ENCODE data around the gene CDKAL1. TPM values are rescaled to one million over a fixed set of nuclear protein-coding genes. Genes with fewer than 3 reads are reported as not detected.

CDKAL1 gene
- total RNA-seq, 1 donor from 2014 or later: 9.1 TPM

GRCh38 chr6:20909621-20910020, 375.4 kb downstream of the CDKAL1 start:
- no peak for DNase-seq
- Histone ChIP-seq H3K36me3 (peaks cover 5% of the 10 kb centered on the region), H3K4me3 (no peak overlapping the region), H3K27ac (replicated peaks) (no peak overlapping the region), H3K27me3 (ENCODE audit: low read depth) (no peaks in the 10 kb centered on the region), H3K4me1 (no peaks in the 10 kb centered on the region), H3K9me3 (replicated peaks) (peaks cover 27% of the 10 kb centered on the region)
- no peak for TF ChIP-seq CTCF (IDR thresholded peaks at IDR 0.05; ENCODE audit: borderline replicate concordance)
- intact Hi-C loops (cut with micrococcal nuclease): no loop called here

GRCh38 chr6:20911712-20912111, 377.5 kb downstream of the CDKAL1 start:
- intact Hi-C loops (cut with micrococcal nuclease): no loop called here
- Histone ChIP-seq H3K36me3 (no peaks in the 10 kb centered on the region), H3K27me3 (ENCODE audit: low read depth) (no peaks in the 10 kb centered on the region), H3K9me3 (replicated peaks) (peaks cover 31% of the 10 kb centered on the region), H3K4me1 (no peaks in the 10 kb centered on the region), H3K27ac (replicated peaks) (no peak overlapping the region), H3K4me3 (no peak overlapping the region)
- no peak for TF ChIP-seq CTCF (IDR thresholded peaks at IDR 0.05; ENCODE audit: borderline replicate concordance)
- no peak for DNase-seq

GRCh38 chr6:20915156-20915555, 380.9 kb downstream of the CDKAL1 start:
- no peak for DNase-seq
- no peaks in the 10 kb centered on the region for H3K27me3 ChIP-seq (ENCODE audit: low read depth)
- TF ChIP-seq CTCF (IDR thresholded peaks at IDR 0.05; ENCODE audit: borderline replicate concordance): no peak
- H3K9me3 ChIP-seq (replicated peaks): peaks cover 31% of the 10 kb centered on the region
- H3K36me3 ChIP-seq: no peaks in the 10 kb centered on the region
- no peaks in the 10 kb centered on the region for H3K4me1 ChIP-seq
- H3K27ac ChIP-seq (replicated peaks): no peak overlapping the region
- intact Hi-C loops (cut with micrococcal nuclease): no loop called here
- H3K4me3 ChIP-seq: no peak overlapping the region

- Histone ChIP-seq H3K4me3 (no peak overlapping the region), H3K27me3 (ENCODE audit: low read depth) (no peaks in the 10 kb centered on the region), H3K4me1 (no peaks in the 10 kb centered on the region), H3K27ac (replicated peaks) (no peak overlapping the region), H3K36me3 (no peaks in the 10 kb centered on the region), H3K9me3 (replicated peaks) (peaks cover 31% of the 10 kb centered on the region)
- DNase-seq: no peak
- intact Hi-C loops (cut with micrococcal nuclease): no loop called here
- no peak for TF ChIP-seq CTCF (IDR thresholded peaks at IDR 0.05; ENCODE audit: borderline replicate concordance)
Observed at GRCh38 chr6:20915626-20916025, 381.4 kb downstream of the CDKAL1 start.

GRCh38 chr6:20916086-20916485, 381.8 kb downstream of the CDKAL1 start:
- Histone ChIP-seq H3K9me3 (replicated peaks) (peaks cover 31% of the 10 kb centered on the region), H3K4me1 (no peaks in the 10 kb centered on the region), H3K27me3 (ENCODE audit: low read depth) (no peaks in the 10 kb centered on the region), H3K36me3 (no peaks in the 10 kb centered on the region), H3K4me3 (no peak overlapping the region), H3K27ac (replicated peaks) (no peak overlapping the region)
- intact Hi-C loops (cut with micrococcal nuclease): no loop called here
- TF ChIP-seq CTCF (IDR thresholded peaks at IDR 0.05; ENCODE audit: borderline replicate concordance): no peak
- no peak for DNase-seq

- no peak for DNase-seq
- peaks cover 23% of the 10 kb centered on the region for H3K9me3 ChIP-seq (replicated peaks)
- H3K27ac ChIP-seq (replicated peaks): no peak overlapping the region
- no peak for TF ChIP-seq CTCF (IDR thresholded peaks at IDR 0.05; ENCODE audit: borderline replicate concordance)
- no peaks in the 10 kb centered on the region for H3K27me3 ChIP-seq (ENCODE audit: low read depth)
- intact Hi-C loops (cut with micrococcal nuclease): no loop called here
- H3K4me3 ChIP-seq: no peak overlapping the region
- H3K36me3 ChIP-seq: no peaks in the 10 kb centered on the region
- no peaks in the 10 kb centered on the region for H3K4me1 ChIP-seq
Observed at GRCh38 chr6:20918868-20919267, 384.6 kb downstream of the CDKAL1 start.
